DMS114 treated with DMSO at 0.1 percent for 48 hours (cell line): ENCODE measurements around the gene PSMG4.

Experiments used
- DNase-seq: peaks from one replicate; lab custom pipeline; 2025; ENCODE audit not compliant: unreplicated experiment; lab: John Stamatoyannopoulos, UW

The PSMG4 gene

GRCh38 chr6:3273707-3274521 lies 15.2 kb downstream of the PSMG4 start:
- no peak for DNase-seq

- no peak for DNase-seq
These were observed 17.7 kb downstream of the PSMG4 start for GRCh38 chr6:3276174-3277167.

GRCh38 chr6:3277251-3277650 lies 18.5 kb downstream of the PSMG4 start:
- DNase-seq, result no peak

- no peak for DNase-seq
These were observed 19.2 kb downstream of the PSMG4 start for GRCh38 chr6:3277851-3278416.

GRCh38 chr6:3278691-3279090 lies 19.9 kb downstream of the PSMG4 start:
- no peak for DNase-seq

GRCh38 chr6:3280091-3280490 lies 21.3 kb downstream of the PSMG4 start:
- no peak for DNase-seq

- DNase-seq, result no peak
These were observed 22.2 kb downstream of the PSMG4 start for GRCh38 chr6:3280866-3281465.

GRCh38 chr6:3281631-3282475 lies 23.1 kb downstream of the PSMG4 start:
- DNase-seq, result no peak

- no peak for DNase-seq
These were observed 23.9 kb downstream of the PSMG4 start for GRCh38 chr6:3282476-3283236.

GRCh38 chr6:3283241-3283640 lies 24.5 kb downstream of the PSMG4 start:
- DNase-seq, result no peak

- DNase-seq, result no peak
These were observed 25.1 kb downstream of the PSMG4 start for GRCh38 chr6:3283641-3284435.

- DNase-seq, result no peak
These were observed 25.7 kb downstream of the PSMG4 start for GRCh38 chr6:3284436-3284876.

- DNase-seq, result no peak
These were observed 26.4 kb downstream of the PSMG4 start for GRCh38 chr6:3285049-3285639.

- DNase-seq, result no peak
These were observed 27.0 kb downstream of the PSMG4 start for GRCh38 chr6:3285732-3286131.

- DNase-seq, result no peak
These were observed 28.0 kb downstream of the PSMG4 start for GRCh38 chr6:3286641-3287171.

GRCh38 chr6:3287308-3287707 lies 28.6 kb downstream of the PSMG4 start:
- DNase-seq, result no peak

- no peak for DNase-seq
These were observed 29.4 kb downstream of the PSMG4 start for GRCh38 chr6:3287976-3288707.
